ENCODE results near the gene NDUFA3.

The NDUFA3 gene

GRCh38 chr19:54141356-54141755 lies 38.7 kb downstream of the NDUFA3 start:
- no peak for DNase-seq

DNA sequence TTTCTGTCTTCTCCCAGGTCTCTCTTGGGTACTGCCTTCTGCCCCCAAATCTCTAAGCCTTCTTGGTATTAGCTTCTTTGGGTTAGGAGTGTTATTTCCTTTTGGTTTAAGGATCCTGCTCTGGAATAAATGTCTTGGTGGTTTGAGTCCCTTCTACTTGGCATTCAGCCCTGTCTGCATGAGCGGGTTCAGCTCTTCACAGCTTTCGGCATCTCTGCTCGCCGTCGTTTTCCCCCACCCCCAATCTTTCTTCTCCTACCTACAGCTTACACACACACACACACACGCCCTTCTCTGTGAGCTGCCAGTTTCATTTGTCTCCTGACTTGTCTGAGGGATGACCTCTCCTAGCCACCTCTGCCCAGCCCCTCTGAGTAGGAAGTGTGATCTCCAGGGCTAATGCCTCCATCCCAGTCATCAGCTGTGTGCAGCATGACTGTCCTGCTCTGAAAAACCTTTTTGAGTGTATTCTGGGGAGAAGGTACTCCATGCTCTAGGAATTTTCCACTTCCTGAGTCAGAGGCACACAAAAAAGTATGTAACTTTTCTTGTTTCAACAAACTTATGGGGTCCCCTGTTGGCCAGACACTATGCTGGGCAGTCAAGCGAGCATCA lies 39.6 kb downstream of the NDUFA3 start:
- no peak for DNase-seq

DNA sequence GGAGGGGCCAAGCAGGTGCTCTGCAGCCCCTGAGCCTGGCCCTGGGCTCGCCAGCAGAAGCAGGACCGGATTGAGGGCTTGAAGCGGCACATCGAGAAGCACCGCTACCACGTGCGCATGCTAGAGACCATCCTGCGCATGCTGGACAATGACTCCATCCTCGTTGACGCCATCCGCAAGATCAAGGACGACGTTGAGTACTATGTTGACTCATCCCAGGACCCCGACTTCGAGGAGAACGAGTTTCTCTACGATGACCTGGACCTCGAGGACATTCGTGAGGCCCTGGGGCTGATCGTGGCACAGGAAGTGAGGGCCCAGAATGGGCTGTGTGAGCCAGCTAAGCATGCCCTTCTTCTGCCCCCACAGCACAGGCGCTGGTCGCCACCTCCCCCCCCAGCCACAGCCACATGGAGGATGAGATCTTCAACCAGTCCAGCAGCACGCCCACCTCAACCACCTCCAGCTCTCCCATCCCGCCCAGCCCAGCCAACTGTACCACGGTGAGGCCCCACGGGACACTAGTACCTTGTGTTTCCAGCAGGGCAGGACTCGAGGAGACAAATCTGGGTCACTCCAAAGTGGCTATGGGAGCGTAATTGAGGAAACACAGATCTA lies 43.0 kb downstream of the NDUFA3 start:
- DNase-seq = no peak

DNA sequence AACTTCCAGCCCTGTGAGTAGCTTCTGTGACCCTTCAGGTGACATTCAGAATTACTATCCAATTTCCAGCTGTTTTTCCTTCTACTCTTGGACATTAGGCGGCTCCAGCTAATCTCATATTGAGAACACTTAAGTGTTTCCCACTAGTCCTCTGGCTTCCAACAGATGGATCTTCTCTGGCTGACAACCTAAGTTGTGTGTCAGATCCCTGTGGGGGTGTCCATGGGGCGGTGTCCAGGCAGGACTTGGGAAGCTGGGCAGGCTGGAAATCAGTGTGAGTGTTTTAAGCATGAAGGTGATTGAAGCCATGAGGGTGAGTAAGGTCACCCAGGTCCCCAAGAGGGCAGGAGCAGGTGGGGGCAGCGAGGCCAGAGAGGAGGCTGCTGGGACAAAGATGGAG lies 45.0 kb downstream of the NDUFA3 start:
- DNase-seq = no peak

- no peak for DNase-seq
Measured at GRCh38 chr19:54148158-54148557, 45.5 kb downstream of the NDUFA3 start.

DNA sequence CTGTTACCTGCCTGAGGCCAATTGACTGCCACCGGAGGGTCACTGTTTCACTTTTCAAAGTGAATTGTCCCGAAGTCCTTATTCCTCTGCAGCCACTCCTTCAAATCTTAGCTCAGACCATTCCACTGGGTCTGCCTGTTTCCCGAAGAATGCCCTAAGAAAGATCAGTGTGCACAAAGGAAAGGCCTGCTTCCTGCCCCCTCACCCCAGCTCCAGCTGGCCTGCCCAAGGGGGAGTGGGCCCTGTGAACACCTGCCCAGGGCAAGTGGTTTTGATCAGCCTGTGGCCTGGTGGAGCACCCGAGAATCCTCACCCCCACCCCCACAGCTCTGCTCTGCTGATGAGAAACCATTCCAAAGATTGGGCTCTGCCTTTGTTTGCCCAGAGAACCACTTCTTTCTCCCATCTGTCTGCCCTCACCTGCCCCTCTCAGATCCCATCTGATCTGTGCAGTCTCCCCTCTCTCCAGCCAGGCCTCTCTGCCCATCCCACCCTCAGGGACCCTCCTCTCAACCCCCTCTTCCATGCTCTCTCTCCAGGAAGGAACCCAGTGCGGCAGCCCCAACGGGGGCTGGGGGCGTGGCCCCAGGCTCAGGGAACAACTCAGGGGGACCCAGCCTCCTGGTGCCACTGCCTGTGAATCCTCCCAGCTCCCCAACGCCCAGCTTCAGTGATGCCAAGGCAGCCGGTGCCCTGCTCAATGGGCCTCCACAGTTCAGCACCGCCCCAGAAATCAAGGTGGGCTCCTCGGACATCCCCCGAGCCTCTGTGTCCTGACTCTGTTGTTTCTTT lies 46.6 kb downstream of the NDUFA3 start:
- DNase-seq = no peak

DNA sequence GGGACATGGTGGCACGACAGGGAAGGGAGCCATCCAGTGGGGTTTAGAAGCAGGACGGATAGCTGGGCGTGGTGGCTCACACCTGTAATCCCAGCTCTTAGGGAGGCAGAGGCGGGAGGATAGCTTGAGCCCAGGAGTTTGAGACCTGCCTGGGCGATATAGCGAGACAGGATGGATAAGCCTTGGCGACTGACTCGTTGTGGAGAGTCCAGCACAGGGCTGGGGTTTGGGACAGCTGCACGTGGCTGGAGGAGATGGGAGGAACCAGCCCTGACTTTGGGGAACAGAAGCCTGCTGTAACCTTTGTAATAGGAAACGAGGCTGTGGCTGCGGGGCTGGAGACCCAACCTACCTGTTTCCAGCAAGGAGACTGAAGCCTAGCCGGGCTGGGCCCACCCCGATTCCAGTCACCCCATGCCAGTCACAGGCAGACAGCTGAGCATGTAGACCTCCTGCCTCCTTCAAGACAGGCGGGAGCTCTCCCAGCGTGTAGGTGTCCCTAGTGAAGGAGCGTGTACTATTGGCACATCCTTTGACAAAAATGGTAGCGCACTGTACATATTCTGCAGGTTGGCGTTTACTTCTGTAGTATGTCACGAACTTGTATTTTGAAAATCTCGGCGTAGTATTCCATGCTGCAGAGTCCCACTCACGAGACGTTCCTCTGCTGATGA lies 48.8 kb downstream of the NDUFA3 start:
- no peak for DNase-seq

DNA sequence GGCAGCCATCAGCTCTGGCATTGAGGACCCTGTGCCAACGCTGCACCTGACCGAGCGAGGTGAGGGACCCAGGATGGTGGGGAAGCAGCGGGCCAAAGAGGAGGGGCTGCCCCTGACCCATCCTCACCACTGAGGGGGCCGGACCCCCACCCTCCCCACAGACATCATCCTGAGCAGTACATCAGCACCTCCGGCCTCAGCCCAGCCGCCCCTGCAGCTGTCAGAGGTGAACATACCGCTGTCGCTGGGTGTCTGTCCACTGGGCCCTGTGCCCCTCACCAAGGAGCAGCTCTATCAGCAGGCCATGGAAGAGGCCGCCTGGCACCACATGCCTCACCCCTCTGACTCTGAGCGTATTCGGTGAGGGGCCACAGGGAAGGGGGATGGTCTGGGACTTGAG lies 49.6 kb downstream of the NDUFA3 start:
- no peak for DNase-seq

DNA sequence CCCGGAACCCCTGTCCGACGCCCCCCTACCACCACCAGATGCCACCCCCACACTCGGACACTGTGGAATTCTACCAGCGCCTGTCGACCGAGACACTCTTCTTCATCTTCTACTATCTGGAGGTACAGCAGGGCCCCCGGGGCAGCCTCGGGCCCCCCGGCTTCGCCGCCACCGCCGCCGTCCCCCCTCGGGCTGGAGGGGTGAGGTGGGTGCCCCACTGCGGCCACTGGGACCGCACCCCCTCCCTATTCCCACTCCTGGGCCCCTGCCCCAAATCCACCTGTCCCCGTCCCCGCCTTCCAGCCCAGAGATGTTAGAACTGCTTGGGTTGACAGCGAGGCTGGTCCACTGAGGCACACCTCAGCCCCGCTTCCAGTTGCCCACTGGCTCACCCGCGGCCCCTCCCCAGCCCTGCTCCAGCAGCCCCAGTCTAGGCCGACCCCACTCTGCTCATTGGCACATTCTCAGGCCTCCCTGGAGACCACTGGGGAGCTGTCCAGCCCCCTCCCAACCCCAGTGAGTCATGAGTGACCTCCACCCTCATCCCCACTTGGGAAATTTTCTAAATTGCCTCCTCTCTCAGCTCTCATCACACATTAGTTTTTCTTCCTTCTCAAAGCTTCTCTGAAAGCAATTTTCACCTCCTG lies 50.3 kb downstream of the NDUFA3 start:
- DNase-seq = no peak

DNA sequence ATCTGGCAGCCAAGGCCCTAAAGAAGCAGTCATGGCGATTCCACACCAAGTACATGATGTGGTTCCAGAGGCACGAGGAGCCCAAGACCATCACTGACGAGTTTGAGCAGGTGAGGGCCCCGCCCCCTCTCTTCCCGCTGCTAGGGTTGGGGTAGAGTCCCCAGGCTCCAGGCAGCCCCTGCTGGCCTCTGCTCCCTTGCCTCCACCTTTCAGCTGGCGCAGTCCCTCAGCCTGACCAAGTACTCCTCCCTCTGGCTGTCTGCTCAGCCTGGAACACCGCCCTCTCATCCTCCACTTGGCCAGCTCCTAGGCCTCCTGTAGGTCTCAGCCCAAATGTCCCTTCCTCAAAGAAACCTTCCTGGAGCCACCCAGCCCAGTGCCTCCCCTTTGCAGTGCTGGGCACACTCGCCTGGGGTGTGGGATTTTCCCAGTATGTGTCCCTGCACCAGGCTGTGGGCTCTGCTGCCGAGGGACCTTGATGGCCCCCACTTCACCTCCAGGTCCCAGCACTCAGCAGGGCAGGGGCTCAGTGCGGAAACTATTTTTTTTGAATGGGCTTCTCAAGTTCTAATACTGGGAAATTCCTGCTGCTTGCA lies 51.2 kb downstream of the NDUFA3 start:
- DNase-seq = no peak

GRCh38 chr19:54154603-54155345 lies 52.1 kb downstream of the NDUFA3 start:
- DNase-seq = no peak

DNA sequence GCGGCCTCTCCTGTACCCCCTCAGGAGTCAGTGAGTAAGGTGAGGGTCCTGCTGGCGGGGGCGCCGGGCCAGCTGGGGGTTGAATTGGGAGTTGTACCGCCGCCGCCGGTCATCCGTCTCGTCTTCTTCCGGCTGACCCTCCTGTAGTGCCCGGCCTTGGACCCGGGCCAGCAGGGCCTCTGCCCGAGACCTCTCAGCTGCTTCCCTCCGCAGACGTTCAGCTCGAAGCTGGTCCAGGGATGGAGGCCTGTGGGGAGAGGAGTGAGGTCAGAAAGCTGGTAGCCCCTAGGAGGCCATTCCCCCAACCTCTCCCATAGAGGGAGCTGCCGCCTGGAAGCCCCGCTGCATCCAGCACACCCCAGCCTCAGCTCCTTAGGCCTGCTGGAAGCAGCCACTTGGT lies 53.0 kb downstream of the NDUFA3 start:
- no peak for DNase-seq

GRCh38 chr19:54156490-54156889 lies 53.8 kb downstream of the NDUFA3 start:
- no peak for DNase-seq

- DNase-seq = no peak
Measured at GRCh38 chr19:54156953-54157352, 54.3 kb downstream of the NDUFA3 start.
